ENCODE measurements around the gene TMEM167B. TPM values are rescaled to one million over a fixed set of nuclear protein-coding genes. Genes with fewer than 3 reads are reported as not detected.
A peak's percentile ranks its signal among the peaks of the same experiment; 100 is the strongest.

TMEM167B gene
- total and polyA plus RNA-seq, 2 of the 8 experiments (the other 6 are each of a cell fraction or from before 2014, with no cell fraction given), result 3.6 to 14.8 TPM

DNA sequence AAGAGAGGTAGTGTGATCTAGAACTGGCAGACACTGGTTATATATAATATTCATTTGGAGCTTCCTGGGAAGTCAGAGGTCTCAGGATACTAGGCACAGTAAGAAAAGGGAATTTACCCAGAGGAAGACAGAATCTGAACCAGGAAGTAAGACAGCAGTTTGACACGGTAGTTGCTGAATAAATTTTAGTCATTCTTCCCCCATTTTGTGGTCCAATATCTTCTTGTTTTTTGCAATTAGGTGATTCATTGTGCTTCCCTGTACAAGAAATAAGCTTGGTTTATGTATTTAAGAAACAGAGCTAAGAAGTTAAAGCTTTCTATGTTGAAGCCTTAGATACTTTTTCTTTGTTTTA, 1.3 kb downstream of the TMEM167B start:
- H4K5ac ChIP-seq (ENCODE audit: insufficient read length, low read depth, low read length), result no peak overlapping the region
- H3K27ac ChIP-seq (ENCODE audit: low read depth, low read length), result no peak overlapping the region
- H3K14ac ChIP-seq (ENCODE audit: insufficient read length), result no peak overlapping the region
- no peak overlapping the region for H2AFZ ChIP-seq (ENCODE audit: low read length)
- peaks cover 0 to 16% of the 10 kb centered on the region in 2 experiments; a peak in 3 of 4 replicates for H3K79me2 ChIP-seq (ENCODE audit: control insufficient read depth in 1 of 2, insufficient read depth in 2 of 2, low read length in 2 of 2)
- WGBS, 2 experiments (ENCODE audit: extremely low coverage in 1 of 2, insufficient coverage in 1 of 2, insufficient read length in 1 of 2, insufficient replicate concordance in 2 of 2, low coverage in 1 of 2, low lambda C conversion rate in 2 of 2, missing lambda C conversion rate in 1 of 2), result 35% methylated on average over 1 of the region's 1 CpG; no CpG with 5 or more reads in 1 of the 2 experiments
- no peak overlapping the region for H2BK15ac ChIP-seq (ENCODE audit: low read length)
- H2BK120ac ChIP-seq (replicated peaks; ENCODE audit: low read depth, low read length), result no peak overlapping the region
- H3K4ac ChIP-seq (replicated peaks; ENCODE audit: insufficient read length, low read depth, low read length), result no peak overlapping the region
- H2BK5ac ChIP-seq (ENCODE audit: low read depth, low read length), result no peak overlapping the region
- CTCF ChIA-PET (ENCODE audit: partially characterized antibody), result interaction anchor here (0.6 to 3.6 kb wide), 6 partner anchors 7 to 941 kb away, joined by 3 to 20 read pairs (median 3); a partner anchor contains a TSS
- POLR2A ChIA-PET (ENCODE audit: partially characterized antibody), result interaction anchor here (0.7 to 11.9 kb wide), 4 partner anchors 9 to 31 kb away, joined by 4 to 99 read pairs (median 6); no protein-coding TSS in a partner anchor
- no peak overlapping the region for H3K18ac ChIP-seq (ENCODE audit: extremely low read depth, low read length)
- H3K4me2 ChIP-seq (ENCODE audit: insufficient read depth in 1 of 2, low read depth in 2 of 2, low read length in 2 of 2), result peak overlapping the region; percentile 55 to 74
- no peak overlapping the region for H3K23ac ChIP-seq (ENCODE audit: insufficient read length)
- H2AK5ac ChIP-seq (ENCODE audit: low read depth, low read length), result no peak overlapping the region
- no peaks in the 10 kb centered on the region for H3K23me2 ChIP-seq (ENCODE audit: low read depth, low read length)
- H3K4me1 ChIP-seq (replicated peaks in 1 of 4; ENCODE audit: control insufficient read depth in 3 of 4, insufficient read depth in 4 of 4, low read length in 3 of 4), result peaks cover 0 to 5% (median 0%) of the 10 kb centered on the region in 4 experiments; a peak in 2 of 7 replicates
- DNase-seq (ENCODE audit: low read depth in 1 of 2, low spot score in 2 of 2) (no peak), FAIRE-seq (no peak)
- no peak overlapping the region for H3K56ac ChIP-seq (replicated peaks; ENCODE audit: insufficient read length, low read depth, low read length)
- H2BK20ac ChIP-seq (ENCODE audit: low read length), result no peak overlapping the region
- H2BK12ac ChIP-seq (ENCODE audit: low read depth, low read length), result no peak overlapping the region
- peak overlapping the region; percentile 63 to 87 (median 76); a peak in 5 of 8 replicates for H3K4me3 ChIP-seq (ENCODE audit: extremely low read depth in 1 of 4, insufficient read depth in 2 of 4, low read depth in 3 of 4, low read length in 4 of 4)
- H3K27me3 ChIP-seq (replicated peaks in 1 of 4; ENCODE audit: control insufficient read depth in 3 of 4, extremely low read depth in 1 of 4, insufficient read depth in 3 of 4, low read length in 3 of 4), result no peaks in the 10 kb centered on the region
- H3K79me1 ChIP-seq (ENCODE audit: low read depth, low read length), result no peaks in the 10 kb centered on the region
- H3K9me3 ChIP-seq (ENCODE audit: insufficient read depth in 2 of 2, low read depth in 1 of 2, low read length in 1 of 2), result no peaks in the 10 kb centered on the region
- H4K91ac ChIP-seq (replicated peaks; ENCODE audit: insufficient read length, low read length), result no peak overlapping the region
- no peak overlapping the region for H4K8ac ChIP-seq (ENCODE audit: extremely low read depth, insufficient read depth, low read length)
- H3K9ac ChIP-seq (replicated peaks in 1 of 4; ENCODE audit: extremely low read depth in 1 of 4, low read depth in 3 of 4, low read length in 3 of 4), result peak overlapping the region in 2 of 4 experiments; percentile 40 to 69; a peak in 3 of 7 replicates
- H4K20me1 ChIP-seq (replicated peaks in 1 of 2; ENCODE audit: control insufficient read depth in 1 of 2, insufficient read depth in 2 of 2, low read length in 2 of 2), result peaks cover 0 to 2% of the 10 kb centered on the region in 2 experiments
- peaks cover 0 to 7% (median 2%) of the 10 kb centered on the region in 4 experiments; a peak in 3 of 8 replicates for H3K36me3 ChIP-seq (ENCODE audit: control insufficient read depth in 2 of 4, insufficient read depth in 4 of 4, low read length in 3 of 4)
- no peak for TF ChIP-seq SIRT6 (IDR thresholded peaks at IDR 0.05; ENCODE audit: low read length)
- TF ChIP-seq CBX8 (IDR thresholded peaks at IDR 0.05; ENCODE audit: borderline replicate concordance, low read depth, low read length), result no peak
- TF ChIP-seq NANOG (IDR thresholded peaks at IDR 0.05; ENCODE audit: insufficient read depth, low read depth, low read length, poor library complexity, severe bottlenecking), result no peak
- TF ChIP-seq, protein P1, sequence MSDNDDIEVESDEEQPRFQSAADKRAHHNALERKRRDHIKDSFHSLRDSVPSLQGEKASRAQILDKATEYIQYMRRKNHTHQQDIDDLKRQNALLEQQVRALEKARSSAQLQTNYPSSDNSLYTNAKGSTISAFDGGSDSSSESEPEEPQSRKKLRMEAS (IDR thresholded peaks at IDR 0.05), result no peak
- TF ChIP-seq, protein P2, sequence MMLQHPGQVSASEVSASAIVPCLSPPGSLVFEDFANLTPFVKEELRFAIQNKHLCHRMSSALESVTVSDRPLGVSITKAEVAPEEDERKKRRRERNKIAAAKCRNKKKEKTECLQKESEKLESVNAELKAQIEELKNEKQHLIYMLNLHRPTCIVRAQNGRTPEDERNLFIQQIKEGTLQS (IDR thresholded peaks at IDR 0.05; ENCODE audit: insufficient read depth, low read depth, low read length), result no peak
- TF ChIP-seq POLR2AphosphoS5 (IDR thresholded peaks at IDR 0.05; ENCODE audit: low read depth, low read length), result no peak
- TF ChIP-seq RNF2 (IDR thresholded peaks at IDR 0.05; ENCODE audit: borderline replicate concordance, low read depth, low read length, missing control alignments, poor library complexity, severe bottlenecking), result no peak
- TF ChIP-seq, protein P3, sequence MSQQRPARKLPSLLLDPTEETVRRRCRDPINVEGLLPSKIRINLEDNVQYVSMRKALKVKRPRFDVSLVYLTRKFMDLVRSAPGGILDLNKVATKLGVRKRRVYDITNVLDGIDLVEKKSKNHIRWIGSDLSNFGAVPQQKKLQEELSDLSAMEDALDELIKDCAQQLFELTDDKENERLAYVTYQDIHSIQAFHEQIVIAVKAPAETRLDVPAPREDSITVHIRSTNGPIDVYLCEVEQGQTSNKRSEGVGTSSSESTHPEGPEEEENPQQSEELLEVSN (IDR thresholded peaks at IDR 0.05), result no peak
- no peak for TF ChIP-seq TEAD4 (IDR thresholded peaks at IDR 0.05; ENCODE audit: low read depth, low read length)
- TF ChIP-seq FOSL1 (IDR thresholded peaks at IDR 0.05; ENCODE audit: insufficient read depth, low read depth, low read length), result no peak
- no peak for TF ChIP-seq RXRA (IDR thresholded peaks at IDR 0.05; ENCODE audit: insufficient read depth, low read depth, low read length)
- TF ChIP-seq YY1 (IDR thresholded peaks at IDR 0.05; ENCODE audit: low read depth, low read length), result no peak

All from H1 (cell line).